Astrocyte (in vitro differentiated cells and primary cell): ENCODE results near the gene SENP8. TPM values are rescaled to one million over a fixed set of nuclear protein-coding genes. Genes with fewer than 3 reads are reported as not detected.

Experiments
- DNase-seq: peaks from one replicate; pipeline ENCODE4 v3.0.0-alpha.2; 2010; ENCODE audit warnings: low read depth
- FAIRE-seq: peaks from 2 replicates; lab custom pipeline; 2011; peaks lifted over from hg19 to GRCh38; lab: Jason Lieb, UNC
- H2AFZ ChIP-seq: 2 replicates; pipeline ENCODE4 v1.6.0; 2012; ENCODE audit warnings: low read depth, low read length, inconsistent platforms
- H3K27ac ChIP-seq: 2 replicates; pipeline ENCODE4 v1.5.1; 2011; ENCODE audit warnings: low read depth, low read length, inconsistent platforms
- H3K27me3 ChIP-seq: 2 replicates; pipeline ENCODE4 v1.6.0; 2011; ENCODE audit warnings: low read length, inconsistent platforms; ENCODE audit not compliant: insufficient read depth
- H3K36me3 ChIP-seq: 2 replicates; pipeline ENCODE4 v1.5.1; 2011; ENCODE audit warnings: low read length, inconsistent platforms; ENCODE audit not compliant: insufficient read depth
- H3K4me1 ChIP-seq: 2 replicates; pipeline ENCODE4 v1.5.1; 2011; ENCODE audit warnings: low read length, inconsistent platforms; ENCODE audit not compliant: insufficient read depth
- H3K4me2 ChIP-seq: 2 replicates; pipeline ENCODE4 v1.6.0; 2012; ENCODE audit warnings: low read length, inconsistent platforms
- H3K4me3 ChIP-seq: 2 replicates; pipeline ENCODE4 v1.5.1; 2011; ENCODE audit warnings: low read depth, mild to moderate bottlenecking, low read length, inconsistent platforms; ENCODE audit not compliant: insufficient read depth
- H3K79me2 ChIP-seq: 2 replicates; pipeline ENCODE4 v1.6.0; 2012; ENCODE audit warnings: mild to moderate bottlenecking, low read length, inconsistent platforms; ENCODE audit not compliant: insufficient read depth
- H3K9ac ChIP-seq: 2 replicates; pipeline ENCODE4 v1.6.0; 2012; ENCODE audit warnings: mild to moderate bottlenecking, low read length, inconsistent platforms
- H3K9me3 ChIP-seq: 2 replicates; pipeline ENCODE4 v1.5.1; 2012; ENCODE audit warnings: low read depth, mild to moderate bottlenecking, low read length, inconsistent platforms; ENCODE audit not compliant: insufficient read depth
- H4K20me1 ChIP-seq: 2 replicates; pipeline ENCODE4 v1.6.0; 2012; ENCODE audit warnings: low read length, inconsistent platforms; ENCODE audit not compliant: insufficient read depth
- H3K27ac Mint-ChIP-seq: one replicate; pipeline ENCODE4 v1.8.0; 2021; ENCODE audit warnings: mild to moderate bottlenecking, mixed read lengths; ENCODE audit not compliant: unreplicated experiment
- H3K27me3 Mint-ChIP-seq: one replicate; pipeline ENCODE4 v1.8.0; 2021; ENCODE audit warnings: low read depth, mixed read lengths; ENCODE audit not compliant: unreplicated experiment
- H3K36me3 Mint-ChIP-seq: one replicate; pipeline ENCODE4 v1.8.0; 2021; ENCODE audit warnings: low read depth, mixed read lengths; ENCODE audit not compliant: unreplicated experiment
- H3K4me1 Mint-ChIP-seq: one replicate; pipeline ENCODE4 v1.8.0; 2021; ENCODE audit warnings: low read depth, mixed read lengths; ENCODE audit not compliant: unreplicated experiment
- H3K4me3 Mint-ChIP-seq: one replicate; pipeline ENCODE4 v1.8.0; 2021; ENCODE audit warnings: mild to moderate bottlenecking, moderate library complexity, mixed read lengths; ENCODE audit not compliant: unreplicated experiment
- H3K9me3 Mint-ChIP-seq: one replicate; pipeline ENCODE4 v1.8.0; 2021; ENCODE audit warnings: mild to moderate bottlenecking, mixed read lengths; ENCODE audit not compliant: unreplicated experiment
- CTCF ChIP-seq: IDR thresholded peaks from 2 replicates; pipeline ENCODE4 v1.5.1; 2011; ENCODE audit warnings: low read depth, mild to moderate bottlenecking, inconsistent platforms, low read length, moderate library complexity; ENCODE audit not compliant: insufficient read depth
- EZH2 ChIP-seq: IDR thresholded peaks from 2 replicates; pipeline ENCODE4 v1.6.1; 2012; ENCODE audit warnings: mild to moderate bottlenecking, low read length, inconsistent platforms; ENCODE audit not compliant: insufficient read depth
- total RNA-seq: library from RNA; stranded (reverse); gene quantifications from 2 replicates; pipeline ENCODE4 v1.2.1, GENCODE V29; 2021

The SENP8 gene
- total RNA-seq, 1 donor from 2014 or later, result 2.9 TPM

GRCh38 chr15:72160696-72161245 is 42.6 kb downstream of the SENP8 start:
- H3K4me1 Mint-ChIP-seq, result no peaks in the 10 kb centered on the region

GRCh38 chr15:72161361-72162132 is 43.3 kb downstream of the SENP8 start:
- no peak for FAIRE-seq

More at GRCh38 chr15:72160696-72161245, 42.6 kb downstream of the SENP8 start:
- H3K9ac ChIP-seq, result no peak overlapping the region
- Mint-ChIP-seq H3K36me3 (no peaks in the 10 kb centered on the region), H3K4me3 (no peak overlapping the region), H3K27ac (no peak overlapping the region), H3K9me3 (no peaks in the 10 kb centered on the region), H3K27me3 (peaks cover 20% of the 10 kb centered on the region)
- H3K4me3 ChIP-seq, result no peak overlapping the region
- H3K4me1 ChIP-seq, result peaks cover under 1% of the 10 kb centered on the region
- FAIRE-seq, result no peak
- no peaks in the 10 kb centered on the region for H3K9me3 ChIP-seq
- H3K27me3 ChIP-seq, result peaks cover 4% of the 10 kb centered on the region
- H3K36me3 ChIP-seq, result no peaks in the 10 kb centered on the region
- no peaks in the 10 kb centered on the region for H3K79me2 ChIP-seq
- no peak for DNase-seq
- H4K20me1 ChIP-seq, result no peaks in the 10 kb centered on the region
- H3K27ac ChIP-seq, result no peak overlapping the region
- no peak overlapping the region for H3K4me2 ChIP-seq
- TF ChIP-seq CTCF, result no peak
- no peak for TF ChIP-seq EZH2
- no peak overlapping the region for H2AFZ ChIP-seq

More at GRCh38 chr15:72161361-72162132, 43.3 kb downstream of the SENP8 start:
- Histone ChIP-seq H3K9ac (no peak overlapping the region), H3K4me3 (no peak overlapping the region), H3K79me2 (no peaks in the 10 kb centered on the region), H4K20me1 (no peaks in the 10 kb centered on the region), H3K27ac (no peak overlapping the region), H3K27me3 (peaks cover 4% of the 10 kb centered on the region), H3K4me1 (no peaks in the 10 kb centered on the region), H3K36me3 (no peaks in the 10 kb centered on the region), H2AFZ (no peak overlapping the region), H3K9me3 (no peaks in the 10 kb centered on the region), H3K4me2 (no peak overlapping the region)
- Mint-ChIP-seq H3K9me3 (no peaks in the 10 kb centered on the region), H3K36me3 (no peaks in the 10 kb centered on the region), H3K4me3 (no peak overlapping the region), H3K4me1 (no peaks in the 10 kb centered on the region), H3K27ac (no peak overlapping the region), H3K27me3 (peaks cover 20% of the 10 kb centered on the region)
- DNase-seq, result no peak
- no peak for TF ChIP-seq EZH2
- no peak for TF ChIP-seq CTCF
